ENCODE results near the gene PACSIN2. TPM values are rescaled to one million over a fixed set of nuclear protein-coding genes. Genes with fewer than 3 reads are reported as not detected.

Gene PACSIN2
- total and polyA plus RNA-seq, 2 of the 13 experiments (the other 11 are each of a cell fraction or from before 2014, with no cell fraction given) = 54.1 to 68.8 TPM

DNA sequence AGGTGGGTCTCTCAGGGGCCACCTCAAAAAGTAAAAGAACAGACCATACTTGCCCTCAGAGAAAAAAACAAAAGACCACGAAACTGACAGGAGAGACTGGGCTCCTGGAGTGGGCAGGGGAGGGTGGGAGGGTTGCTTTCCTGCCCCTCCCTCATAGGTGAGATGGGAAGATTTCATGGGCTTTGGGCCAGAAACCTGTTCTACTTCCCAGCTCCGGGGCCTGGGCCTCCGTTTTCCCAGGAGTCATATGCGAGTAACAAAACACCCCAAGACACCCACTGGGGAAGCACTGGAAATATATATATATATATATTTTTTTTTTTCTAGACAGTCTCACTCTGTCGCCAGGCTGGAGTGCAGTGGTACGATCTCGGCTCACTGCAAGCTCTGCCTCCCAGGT lies 42.7 kb upstream of the PACSIN2 start:
- ChIA-PET CTCF (ENCODE audit: low intra/inter-chr PET ratio, low total read pairs) (no interaction called here), POLR2A (no interaction called here)
- no peak overlapping the region for H3K4me2 ChIP-seq (ENCODE audit: low read depth, low read length)
- 55% methylated on average over 4 of the region's 7 CpGs for WGBS (ENCODE audit: low lambda C conversion rate)
- H3K9me3 ChIP-seq (ENCODE audit: low read length) = no peaks in the 10 kb centered on the region
- no peaks in the 10 kb centered on the region for H4K20me1 ChIP-seq (ENCODE audit: insufficient read depth, low read length)
- no TSS peak for BruUV-seq (replicated peaks)
- H3K36me3 ChIP-seq (replicated peaks in 1 of 2; ENCODE audit: control insufficient read depth in 1 of 2, insufficient read depth in 2 of 2, low read length in 2 of 2) = no peaks in the 10 kb centered on the region
- in situ Hi-C loops (cut with HindIII; ENCODE audit: extremely low pct_ligation_motif_present, low pct_unique_long_range_greater_than_20kb) (no loop called here), intact Hi-C loops (cut with micrococcal nuclease; ENCODE audit: unreplicated experiment) (no loop called here)
- no peak for FAIRE-seq
- H3K4me3 ChIP-seq (replicated peaks in 1 of 3; ENCODE audit: insufficient read depth in 1 of 3, low read depth in 2 of 3, low read length in 3 of 3) = no peak overlapping the region
- DNase-seq (ENCODE audit: low spot score) = no peak
- no peaks in the 10 kb centered on the region for H3K79me2 ChIP-seq (ENCODE audit: insufficient read depth, low read length)
- no peak overlapping the region for H3K27ac ChIP-seq (ENCODE audit: extremely low read length, insufficient read depth, low read length)
- H3K4me1 ChIP-seq (ENCODE audit: insufficient read depth, low read length) = no peaks in the 10 kb centered on the region
- no peaks in the 10 kb centered on the region for H3K27me3 ChIP-seq (ENCODE audit: control insufficient read depth in 1 of 2, insufficient read depth in 2 of 2, low read length in 2 of 2)
- no peak for ATAC-seq
- no peak overlapping the region for H3K9ac ChIP-seq (ENCODE audit: insufficient read depth, low read depth, low read length)
- TF ChIP-seq ZNF567 (CRISPR knock-in tag; IDR thresholded peaks at IDR 0.05; ENCODE audit: borderline replicate concordance) (no peak), ZNF710 (CRISPR knock-in tag; IDR thresholded peaks at IDR 0.05; ENCODE audit: borderline replicate concordance) (no peak), FOXM1 (CRISPR knock-in tag; IDR thresholded peaks at IDR 0.05) (no peak), CCDC6 (CRISPR knock-in tag; IDR thresholded peaks at IDR 0.05) (no peak), SETDB1 (CRISPR knock-in tag; IDR thresholded peaks at IDR 0.05; ENCODE audit: borderline replicate concordance) (no peak), ZNF713 (CRISPR knock-in tag; IDR thresholded peaks at IDR 0.05) (no peak), NFRKB (IDR thresholded peaks at IDR 0.05) (no peak), ZNF883 (CRISPR knock-in tag; IDR thresholded peaks at IDR 0.05; ENCODE audit: not compliant biosample characterization) (no peak), THAP11 (CRISPR knock-in tag; IDR thresholded peaks at IDR 0.05) (no peak), ZNF563 (CRISPR knock-in tag; IDR thresholded peaks at IDR 0.05) (no peak), ZNF709 (CRISPR knock-in tag; IDR thresholded peaks at IDR 0.05) (no peak), FLYWCH1 (CRISPR knock-in tag; IDR thresholded peaks at IDR 0.05) (no peak), SRSF1 (optimal IDR thresholded peaks at IDR 0.05; ENCODE audit: low read depth, low read length) (no peak), DMTF1 (CRISPR knock-in tag; IDR thresholded peaks at IDR 0.05) (no peak), DR1 (CRISPR knock-in tag; IDR thresholded peaks at IDR 0.05) (no peak), NCOA2 (CRISPR knock-in tag; IDR thresholded peaks at IDR 0.05) (no peak)
- TF ChIP-seq, protein P1, sequence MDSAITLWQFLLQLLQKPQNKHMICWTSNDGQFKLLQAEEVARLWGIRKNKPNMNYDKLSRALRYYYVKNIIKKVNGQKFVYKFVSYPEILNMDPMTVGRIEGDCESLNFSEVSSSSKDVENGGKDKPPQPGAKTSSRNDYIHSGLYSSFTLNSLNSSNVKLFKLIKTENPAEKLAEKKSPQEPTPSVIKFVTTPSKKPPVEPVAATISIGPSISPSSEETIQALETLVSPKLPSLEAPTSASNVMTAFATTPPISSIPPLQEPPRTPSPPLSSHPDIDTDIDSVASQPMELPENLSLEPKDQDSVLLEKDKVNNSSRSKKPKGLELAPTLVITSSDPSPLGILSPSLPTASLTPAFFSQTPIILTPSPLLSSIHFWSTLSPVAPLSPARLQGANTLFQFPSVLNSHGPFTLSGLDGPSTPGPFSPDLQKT (CRISPR knock-in tag; IDR thresholded peaks at IDR 0.05; ENCODE audit: borderline replicate concordance) = no peak
- H2AFZ ChIP-seq (ENCODE audit: low read length) = no peak overlapping the region
